ENCODE data around the gene MICALL2. TPM values are rescaled to one million over a fixed set of nuclear protein-coding genes. Genes with fewer than 3 reads are reported as not detected.

Gene MICALL2
- total and polyA plus RNA-seq, 7 experiments from 2014 or later = 0.37 to 5.0 (median 2.3) TPM

DNA sequence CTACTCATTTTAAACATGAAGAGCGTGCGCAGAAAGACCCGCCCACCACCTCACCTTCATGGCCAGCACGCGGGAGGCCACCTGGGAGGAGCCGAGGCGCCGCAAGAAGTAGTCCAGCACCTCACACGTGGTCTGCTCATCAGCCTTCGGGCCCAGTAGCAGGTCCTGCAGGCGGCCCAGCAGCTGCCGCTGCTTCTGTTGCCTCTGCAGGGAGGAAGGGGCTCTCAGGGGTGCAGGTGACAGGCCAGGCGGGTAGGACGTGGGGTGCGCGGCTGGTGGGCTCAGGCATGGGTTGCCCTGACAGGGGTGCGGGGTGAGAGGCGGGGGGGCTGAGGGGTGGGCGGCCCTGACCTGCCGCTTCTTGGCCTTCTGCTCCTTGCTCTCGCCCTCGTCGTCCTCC, 27.3 kb upstream of the MICALL2 start:
- H3K27ac Mint-ChIP-seq = no peak overlapping the region
- intact Hi-C loops (cut with micrococcal nuclease) = no loop called here
- H3K4me3 ChIP-seq (ENCODE audit: low read length) = no peak overlapping the region
- ATAC-seq = no peak
- DNase-seq = no peak
- peaks cover 5 to 100% (median 20%) of the 10 kb centered on the region in 3 experiments for H3K36me3 ChIP-seq (ENCODE audit: control insufficient read depth in 2 of 3, insufficient read depth in 3 of 3, low read length in 3 of 3)
- H3K4me1 ChIP-seq (ENCODE audit: control insufficient read depth in 2 of 2, insufficient read depth in 2 of 2, low read length in 2 of 2) = no peaks in the 10 kb centered on the region
- H3K9me3 ChIP-seq (ENCODE audit: control insufficient read depth in 2 of 3, low read length in 3 of 3) = no peaks in the 10 kb centered on the region
- peaks cover 0 to 35% (median 12%) of the 10 kb centered on the region in 5 donors for H3K36me3 Mint-ChIP-seq
- H3K27ac ChIP-seq (ENCODE audit: low read depth, low read length) = no peak overlapping the region
- H3K4me1 Mint-ChIP-seq = peaks cover 0 to 2% (median 0%) of the 10 kb centered on the region in 7 donors
- POLR2A ChIA-PET = no interaction called here
- CTCF ChIA-PET = interaction anchor here (0.6 kb wide), 1 partner anchor 1992 kb away, joined by 4 read pairs; no protein-coding TSS in a partner anchor
- H3K27me3 ChIP-seq (ENCODE audit: control insufficient read depth in 2 of 2, insufficient read depth in 2 of 2, low read length in 2 of 2) = no peaks in the 10 kb centered on the region
- H3K27me3 Mint-ChIP-seq = no peaks in the 10 kb centered on the region
- H3K4me3 Mint-ChIP-seq = no peak overlapping the region
- no peaks in the 10 kb centered on the region for H3K9me3 Mint-ChIP-seq

DNA sequence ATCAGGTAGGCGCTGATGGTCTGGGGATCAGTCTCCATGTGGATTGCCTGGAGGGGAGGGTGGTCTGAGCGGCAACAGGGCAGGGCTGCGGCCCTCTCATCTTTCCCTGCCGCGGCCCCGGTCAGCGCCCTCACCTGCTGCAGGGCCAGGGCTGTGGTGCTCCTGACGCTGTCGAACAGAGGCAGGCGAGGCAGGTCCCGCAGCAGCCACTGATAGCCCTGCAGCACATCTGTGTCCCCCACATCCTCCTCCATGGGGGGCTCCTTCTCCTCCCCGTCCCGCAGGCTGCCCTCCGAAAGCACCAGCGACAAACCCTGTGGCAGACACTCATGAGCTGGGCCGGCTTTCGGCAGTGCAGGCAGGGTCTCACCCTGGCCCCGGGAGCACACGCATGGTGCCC, 25.9 kb upstream of the MICALL2 start:
- H3K36me3 ChIP-seq (ENCODE audit: control insufficient read depth in 2 of 3, insufficient read depth in 3 of 3, low read length in 3 of 3) = peaks cover 0 to 100% (median 17%) of the 10 kb centered on the region in 3 experiments

DNA sequence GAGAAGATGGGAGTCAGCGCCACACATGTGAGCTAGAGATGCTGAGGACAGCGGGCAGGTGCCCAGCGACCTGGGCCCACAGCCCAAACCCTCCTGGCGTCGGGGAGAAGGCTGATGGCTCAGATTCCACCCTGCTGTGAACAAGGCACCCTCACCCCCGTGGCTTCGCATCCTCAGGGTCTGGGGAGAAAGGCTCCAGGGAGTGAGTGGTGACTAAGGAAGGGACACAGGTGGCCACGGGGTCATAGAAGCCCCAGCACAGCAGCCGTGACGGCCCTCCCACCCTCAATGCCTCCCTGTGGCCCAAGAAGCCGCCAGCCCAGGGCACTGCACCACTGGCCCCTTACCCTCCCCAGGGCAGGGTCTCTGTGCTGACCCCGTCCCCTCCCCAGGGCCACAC, 25.3 kb upstream of the MICALL2 start:
- H3K36me3 ChIP-seq (ENCODE audit: control insufficient read depth in 2 of 3, insufficient read depth in 3 of 3, low read length in 3 of 3) = peaks cover 0 to 100% (median 16%) of the 10 kb centered on the region in 3 experiments
- peaks cover 0 to 2% (median 0%) of the 10 kb centered on the region in 7 donors for H3K4me1 Mint-ChIP-seq
- no peak for ATAC-seq
- POLR2A ChIA-PET = no interaction called here
- H3K4me1 ChIP-seq (ENCODE audit: control insufficient read depth in 2 of 2, insufficient read depth in 2 of 2, low read length in 2 of 2) = no peaks in the 10 kb centered on the region
- no peak overlapping the region for H3K4me3 ChIP-seq (ENCODE audit: low read length)
- no peaks in the 10 kb centered on the region for H3K27me3 Mint-ChIP-seq
- no peak overlapping the region for H3K4me3 Mint-ChIP-seq
- intact Hi-C loops (cut with micrococcal nuclease) = no loop called here
- H3K27me3 ChIP-seq (ENCODE audit: control insufficient read depth in 2 of 2, insufficient read depth in 2 of 2, low read length in 2 of 2) = no peaks in the 10 kb centered on the region
- no peak for DNase-seq
- no peaks in the 10 kb centered on the region for H3K9me3 ChIP-seq (ENCODE audit: control insufficient read depth in 2 of 3, low read length in 3 of 3)
- no peaks in the 10 kb centered on the region for H3K9me3 Mint-ChIP-seq
- CTCF ChIA-PET = no interaction called here
- H3K27ac Mint-ChIP-seq = no peak overlapping the region
- no peak overlapping the region for H3K27ac ChIP-seq (ENCODE audit: low read depth, low read length)
- H3K36me3 Mint-ChIP-seq = peaks cover 0 to 22% (median 7%) of the 10 kb centered on the region in 5 donors

More for the DNA sequence above, 25.9 kb upstream of the MICALL2 start:
- H3K27me3 ChIP-seq (ENCODE audit: control insufficient read depth in 2 of 2, insufficient read depth in 2 of 2, low read length in 2 of 2) = no peaks in the 10 kb centered on the region
- no peaks in the 10 kb centered on the region for H3K4me1 ChIP-seq (ENCODE audit: control insufficient read depth in 2 of 2, insufficient read depth in 2 of 2, low read length in 2 of 2)
- no peak overlapping the region for H3K4me3 ChIP-seq (ENCODE audit: low read length)
- no peaks in the 10 kb centered on the region for H3K9me3 Mint-ChIP-seq
- peaks cover 0 to 28% (median 7%) of the 10 kb centered on the region in 5 donors for H3K36me3 Mint-ChIP-seq
- no peaks in the 10 kb centered on the region for H3K27me3 Mint-ChIP-seq
- ATAC-seq = no peak
- H3K4me3 Mint-ChIP-seq = no peak overlapping the region
- H3K4me1 Mint-ChIP-seq = peaks cover 0 to 2% (median 0%) of the 10 kb centered on the region in 7 donors
- ChIA-PET CTCF (no interaction called here), POLR2A (interaction anchor here (1.2 kb wide), 1 partner anchor 9 kb away, joined by 5 read pairs; no protein-coding TSS in a partner anchor)
- no peaks in the 10 kb centered on the region for H3K9me3 ChIP-seq (ENCODE audit: control insufficient read depth in 2 of 3, low read length in 3 of 3)
- DNase-seq = no peak
- intact Hi-C loops (cut with micrococcal nuclease) = no loop called here
- H3K27ac ChIP-seq (ENCODE audit: low read depth, low read length) = no peak overlapping the region
- H3K27ac Mint-ChIP-seq = no peak overlapping the region

DNA sequence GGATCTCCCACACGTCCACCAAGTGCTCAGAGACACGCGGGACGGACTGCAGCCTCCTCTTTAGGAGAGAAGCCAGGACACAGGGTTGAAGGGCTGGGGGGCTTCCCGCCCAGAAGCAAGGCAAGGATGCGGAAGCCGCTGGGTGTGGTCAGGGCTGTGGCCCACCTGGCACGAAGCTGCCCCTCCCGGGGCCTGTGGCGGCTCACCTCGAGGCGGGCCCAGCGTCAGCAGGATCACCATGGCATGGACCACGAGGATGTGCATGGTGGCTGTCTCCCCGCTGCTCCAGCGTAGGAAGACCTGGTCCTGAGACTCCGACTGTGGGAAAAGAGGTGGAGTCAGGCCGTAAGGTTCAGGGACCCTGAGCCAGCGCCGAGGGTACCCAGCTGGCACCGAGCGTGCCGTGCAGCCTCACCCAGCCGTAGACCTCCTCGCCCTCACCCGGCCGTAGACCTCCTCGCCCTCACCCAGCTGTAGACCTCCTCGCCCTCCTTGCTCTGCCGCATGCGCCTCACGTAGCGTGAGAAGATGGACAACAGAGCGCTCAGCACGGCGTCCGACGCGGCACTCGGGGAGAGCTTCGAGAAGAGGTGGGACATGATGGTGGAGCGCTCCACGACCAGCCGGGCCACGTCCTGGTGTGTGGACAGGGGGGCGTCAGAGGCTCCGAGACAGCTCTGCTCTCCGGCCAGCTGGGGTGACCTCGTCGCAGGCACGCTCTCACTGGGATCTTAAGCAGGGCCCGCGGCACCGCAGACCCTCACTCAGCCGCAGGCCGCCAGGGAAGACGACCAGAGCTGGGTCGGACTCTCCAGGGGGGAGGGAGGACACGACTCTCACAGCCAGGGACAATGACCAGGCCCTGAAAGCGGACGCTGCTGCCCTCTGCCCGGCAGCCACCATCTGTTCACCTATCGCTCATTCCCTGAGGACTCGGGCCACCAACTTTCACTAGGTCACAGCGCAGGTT, 24.6 kb upstream of the MICALL2 start:
- Histone ChIP-seq H3K9me3 (ENCODE audit: control insufficient read depth in 2 of 3, low read length in 3 of 3) (no peaks in the 10 kb centered on the region), H3K27ac (ENCODE audit: low read depth, low read length) (no peak overlapping the region), H3K4me1 (ENCODE audit: control insufficient read depth in 2 of 2, insufficient read depth in 2 of 2, low read length in 2 of 2) (no peaks in the 10 kb centered on the region), H3K4me3 (ENCODE audit: low read length) (no peak overlapping the region), H3K27me3 (ENCODE audit: control insufficient read depth in 2 of 2, insufficient read depth in 2 of 2, low read length in 2 of 2) (no peaks in the 10 kb centered on the region), H3K36me3 (ENCODE audit: control insufficient read depth in 2 of 3, insufficient read depth in 3 of 3, low read length in 3 of 3) (peaks cover 0 to 100% (median 11%) of the 10 kb centered on the region in 3 experiments)
- DNase-seq (no peak), ATAC-seq (no peak)
- Mint-ChIP-seq H3K27me3 (no peaks in the 10 kb centered on the region), H3K27ac (no peak overlapping the region), H3K9me3 (no peaks in the 10 kb centered on the region), H3K4me1 (peaks cover 0 to 2% (median 0%) of the 10 kb centered on the region in 7 donors), H3K36me3 (peaks cover 0 to 17% (median 7%) of the 10 kb centered on the region in 5 donors), H3K4me3 (no peak overlapping the region)
- CTCF ChIA-PET = interaction anchor here (0.6 kb wide), 1 partner anchor 1209 kb away, joined by 3 read pairs; no protein-coding TSS in a partner anchor
- intact Hi-C loops (cut with micrococcal nuclease) = no loop called here
- POLR2A ChIA-PET = no interaction called here

DNA sequence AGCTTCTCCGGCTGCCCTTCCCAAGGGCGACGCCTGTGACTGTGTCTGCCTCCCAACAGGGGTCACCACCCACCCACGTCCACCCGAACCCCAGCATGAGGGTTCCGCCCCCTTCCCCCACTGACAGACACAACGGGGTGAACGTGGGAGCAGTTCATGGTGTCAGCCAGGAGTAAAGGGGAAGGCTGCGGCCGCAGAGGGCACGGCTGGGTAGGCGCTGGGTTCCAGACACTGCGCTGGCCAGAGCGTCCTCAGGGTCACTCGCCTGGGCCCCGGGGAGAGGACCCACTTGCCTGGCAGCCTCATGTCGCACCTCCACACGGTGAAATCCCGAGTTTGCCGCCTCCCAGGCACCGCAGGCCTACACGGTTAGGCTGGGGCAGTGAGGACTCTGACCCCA, 23.8 kb upstream of the MICALL2 start:
- intact Hi-C loops (cut with micrococcal nuclease) = no loop called here

DNA sequence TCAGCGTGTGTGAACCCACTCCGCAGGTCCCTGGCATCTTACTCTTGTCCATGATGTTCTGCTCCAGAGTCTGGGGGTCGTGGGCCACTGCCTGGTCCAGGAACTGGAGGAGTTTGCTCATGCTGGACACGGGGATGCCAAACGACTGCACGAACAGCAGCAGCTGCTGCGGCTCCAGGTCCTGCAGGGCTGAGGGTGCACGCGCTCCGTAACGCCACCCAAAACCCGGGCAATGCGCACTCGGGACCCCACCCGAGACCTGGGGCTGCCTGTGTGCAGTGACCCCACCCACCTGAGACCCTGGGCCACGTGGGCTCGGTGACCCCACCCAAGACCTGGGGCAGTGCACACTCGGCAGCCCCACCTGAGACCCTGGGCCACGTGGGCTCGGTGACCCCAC, 22.0 kb upstream of the MICALL2 start:
- ChIA-PET CTCF (no interaction called here), POLR2A (no interaction called here)
- H3K9me3 ChIP-seq (ENCODE audit: control insufficient read depth in 2 of 3, low read length in 3 of 3) = no peaks in the 10 kb centered on the region
- H3K4me1 ChIP-seq (ENCODE audit: control insufficient read depth in 2 of 2, insufficient read depth in 2 of 2, low read length in 2 of 2) = no peaks in the 10 kb centered on the region
- Mint-ChIP-seq H3K27ac (no peak overlapping the region), H3K4me3 (no peak overlapping the region), H3K9me3 (no peaks in the 10 kb centered on the region), H3K4me1 (peaks cover 0 to 2% (median 0%) of the 10 kb centered on the region in 7 donors), H3K36me3 (peaks cover 0 to 8% (median 5%) of the 10 kb centered on the region in 5 donors), H3K27me3 (no peaks in the 10 kb centered on the region)
- H3K36me3 ChIP-seq (ENCODE audit: control insufficient read depth in 2 of 3, insufficient read depth in 3 of 3, low read length in 3 of 3) = peaks cover 0 to 100% (median 6%) of the 10 kb centered on the region in 3 experiments
- DNase-seq = no peak
- intact Hi-C loops (cut with micrococcal nuclease) = no loop called here
- H3K27ac ChIP-seq (ENCODE audit: low read depth, low read length) = no peak overlapping the region
- no peaks in the 10 kb centered on the region for H3K27me3 ChIP-seq (ENCODE audit: control insufficient read depth in 2 of 2, insufficient read depth in 2 of 2, low read length in 2 of 2)
- no peak for ATAC-seq
- H3K4me3 ChIP-seq (ENCODE audit: low read length) = no peak overlapping the region

More for the DNA sequence above, 23.8 kb upstream of the MICALL2 start:
- no peak overlapping the region for H3K27ac ChIP-seq (ENCODE audit: low read depth, low read length)
- ATAC-seq = no peak
- H3K4me3 ChIP-seq (ENCODE audit: low read length) = no peak overlapping the region
- ChIA-PET CTCF (no interaction called here), POLR2A (no interaction called here)
- H3K9me3 ChIP-seq (ENCODE audit: control insufficient read depth in 2 of 3, low read length in 3 of 3) = no peaks in the 10 kb centered on the region
- Mint-ChIP-seq H3K27me3 (no peaks in the 10 kb centered on the region), H3K4me3 (no peak overlapping the region), H3K9me3 (no peaks in the 10 kb centered on the region), H3K27ac (no peak overlapping the region), H3K36me3 (peaks cover 0 to 9% (median 5%) of the 10 kb centered on the region in 5 donors), H3K4me1 (peaks cover 0 to 2% (median 0%) of the 10 kb centered on the region in 7 donors)
- H3K4me1 ChIP-seq (ENCODE audit: control insufficient read depth in 2 of 2, insufficient read depth in 2 of 2, low read length in 2 of 2) = no peaks in the 10 kb centered on the region
- peaks cover 0 to 100% (median 6%) of the 10 kb centered on the region in 3 experiments for H3K36me3 ChIP-seq (ENCODE audit: control insufficient read depth in 2 of 3, insufficient read depth in 3 of 3, low read length in 3 of 3)
- H3K27me3 ChIP-seq (ENCODE audit: control insufficient read depth in 2 of 2, insufficient read depth in 2 of 2, low read length in 2 of 2) = no peaks in the 10 kb centered on the region
- no peak for DNase-seq
